GM06990 (cell line): Measurements from ENCODE around the gene HLA-DOB.
A peak's percentile ranks its signal among the peaks of the same experiment; 100 is the strongest.

Experiments used
- DNase-seq: peaks from one replicate; pipeline ENCODE4 v3.0.0-alpha.2; 2011; ENCODE audit not compliant: insufficient read length; ENCODE audit errors: extremely low read depth
- H3K27me3 ChIP-seq: replicated peaks from 2 replicates; pipeline ENCODE4 v1.6.0; 2011; ENCODE audit warnings: low read length; ENCODE audit not compliant: control insufficient read depth, insufficient read depth
- H3K36me3 ChIP-seq: 2 replicates; pipeline ENCODE4 v1.5.1; 2011; ENCODE audit warnings: low read length; ENCODE audit not compliant: control insufficient read depth, insufficient read depth
- H3K4me3 ChIP-seq: replicated peaks from 2 replicates; pipeline ENCODE4 v1.5.1; 2011; ENCODE audit warnings: low read depth, mild to moderate bottlenecking, control low read depth, low read length
- CTCF ChIP-seq: IDR thresholded peaks from 2 replicates; pipeline ENCODE4 v1.5.1; 2011; ENCODE audit warnings: low read length, control low read depth, mild to moderate bottlenecking, inconsistent platforms; ENCODE audit not compliant: insufficient read depth, poor library complexity, severe bottlenecking

Gene HLA-DOB

GRCh38 chr6:32857156-32857891, 40.5 kb upstream of the HLA-DOB start:
- no peak for DNase-seq
- H3K27me3 ChIP-seq: no peaks in the 10 kb centered on the region
- TF ChIP-seq CTCF: no peak
- H3K36me3 ChIP-seq: peaks cover 9% of the 10 kb centered on the region
- no peak overlapping the region for H3K4me3 ChIP-seq

DNA sequence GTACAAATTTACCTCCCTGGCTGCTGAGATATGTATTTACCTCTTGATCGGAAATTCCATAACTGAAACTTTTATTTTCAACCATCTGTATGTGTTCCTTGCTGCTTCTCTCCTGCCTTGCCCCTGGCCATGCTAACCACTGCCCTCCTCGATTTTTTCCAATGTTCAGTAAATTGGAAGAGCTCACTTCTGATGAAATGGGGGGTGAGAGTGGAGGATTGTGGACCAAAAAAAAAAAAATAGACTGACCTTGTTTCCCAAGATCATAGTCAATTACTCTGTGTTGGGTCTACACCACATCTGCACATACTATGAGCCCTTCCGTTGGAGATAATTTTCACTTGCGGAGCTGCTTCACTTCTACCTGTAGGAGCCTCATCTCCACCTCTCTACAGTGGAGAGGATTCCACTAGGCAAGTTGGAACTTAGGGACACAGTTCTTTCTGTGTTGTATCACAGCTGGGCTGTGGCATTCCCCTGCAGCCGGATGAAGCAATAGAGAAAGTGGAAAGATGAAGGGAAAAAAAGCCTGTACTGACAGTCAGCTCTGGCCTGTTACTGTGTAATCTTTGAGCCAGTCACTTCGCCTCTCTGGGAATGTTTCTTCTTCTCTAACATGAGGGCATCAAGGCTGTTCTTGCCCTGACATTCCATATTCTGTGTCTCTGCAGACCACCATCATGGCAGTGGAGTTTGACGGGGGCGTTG, 38.8 kb upstream of the HLA-DOB start:
- H3K36me3 ChIP-seq: peaks cover 22% of the 10 kb centered on the region
- TF ChIP-seq CTCF: no peak
- H3K27me3 ChIP-seq: no peaks in the 10 kb centered on the region
- H3K4me3 ChIP-seq: peak overlapping the region; percentile 96
- DNase-seq: no peak

DNA sequence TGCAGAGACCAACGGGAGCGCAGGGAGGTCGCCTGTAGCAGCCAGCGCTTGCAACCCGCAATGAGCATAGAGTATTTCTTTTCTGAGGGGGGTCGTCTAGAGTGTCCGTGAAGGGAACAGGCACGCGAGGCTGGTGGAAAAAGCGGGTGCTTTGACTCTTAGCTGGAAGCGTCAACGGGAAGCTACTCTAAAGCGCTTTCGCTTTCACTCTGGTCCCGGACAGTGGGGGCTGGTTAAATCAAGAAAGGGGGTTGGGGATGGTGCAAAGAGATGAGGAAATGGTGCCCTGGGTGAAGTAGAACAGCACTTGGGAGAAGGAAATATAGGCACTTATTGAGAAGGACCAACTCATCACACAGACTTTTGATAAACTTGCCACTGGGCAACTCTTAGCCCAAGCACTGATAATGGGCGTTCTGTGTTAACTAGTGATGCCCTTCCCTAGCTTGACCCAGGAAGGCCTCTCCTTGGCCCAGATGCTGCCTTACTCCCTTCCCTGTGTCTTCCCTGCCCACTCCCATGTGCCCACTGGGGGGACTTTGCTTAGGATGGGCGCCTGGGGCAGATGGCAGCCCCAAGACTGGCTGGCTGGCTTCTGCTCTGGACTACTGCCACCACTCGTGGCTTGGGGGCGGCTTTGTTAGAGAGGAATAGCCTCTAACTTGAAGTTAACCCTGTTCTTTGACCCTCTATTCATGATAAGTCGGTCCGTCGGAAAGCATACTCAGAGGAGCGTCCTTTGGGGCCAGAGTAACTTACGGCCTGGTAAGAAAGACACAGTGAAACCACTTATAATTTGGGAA, 37.8 kb upstream of the HLA-DOB start:
- no peak for TF ChIP-seq CTCF
- no peaks in the 10 kb centered on the region for H3K27me3 ChIP-seq
- peak overlapping the region; percentile 96 for H3K4me3 ChIP-seq
- no peak for DNase-seq
- peaks cover 32% of the 10 kb centered on the region for H3K36me3 ChIP-seq

DNA sequence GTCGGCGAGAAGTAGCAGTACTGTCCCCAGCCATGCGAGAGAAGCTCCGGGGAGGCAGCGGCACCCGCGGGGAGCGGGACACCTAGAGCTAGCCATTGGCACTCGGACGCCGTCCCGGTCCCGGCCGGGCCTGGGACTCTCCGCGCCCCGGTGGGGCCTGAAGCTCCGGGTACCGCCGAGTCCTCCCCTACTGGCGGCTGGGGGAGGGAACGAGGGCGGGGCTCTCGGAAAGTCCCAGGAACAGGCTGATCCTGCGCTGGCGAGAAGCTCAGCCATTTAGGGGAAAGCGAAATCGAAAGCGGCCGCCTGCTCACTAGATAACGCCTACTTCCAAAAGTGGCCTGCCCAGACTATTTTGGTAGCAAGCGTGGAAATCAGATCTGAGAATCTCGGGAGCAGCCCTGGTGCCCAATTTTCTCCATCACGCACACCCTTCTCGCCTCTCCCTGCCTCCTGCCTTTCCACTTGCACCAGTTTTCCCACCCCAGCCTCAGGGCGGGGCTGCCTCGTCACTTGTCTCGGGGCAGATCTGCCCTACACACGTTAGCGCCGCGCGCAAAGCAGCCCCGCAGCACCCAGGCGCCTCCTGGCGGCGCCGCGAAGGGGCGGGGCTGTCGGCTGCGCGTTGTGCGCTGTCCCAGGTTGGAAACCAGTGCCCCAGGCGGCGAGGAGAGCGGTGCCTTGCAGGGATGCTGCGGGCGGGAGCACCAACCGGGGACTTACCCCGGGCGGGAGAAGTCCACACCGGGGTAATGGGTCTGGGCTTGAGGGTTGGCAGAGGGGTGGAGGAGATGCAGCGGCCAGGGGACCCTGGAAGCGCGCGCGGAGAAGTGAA, 37.0 kb upstream of the HLA-DOB start, which contains the start of the genes PSMB9 and TAP1:
Gene PSMB9, plus strand, starts transcription at position 652 of the 835 bp plus-strand sequence. Its CDS starts 38 bp downstream, at position 690.
Gene TAP1, minus strand, starts transcription at position 164 of the 835 bp plus-strand sequence. Its CDS starts 68 bp downstream, at position 96.
- Histone ChIP-seq H3K36me3 (peaks cover 30% of the 10 kb centered on the region), H3K27me3 (no peaks in the 10 kb centered on the region), H3K4me3 (peak within 1 kb of the TSS; percentile 96)
- DNase-seq: peak; percentile 97
- peak; percentile 78 for TF ChIP-seq CTCF
